HFF-Myc (cell line): ENCODE results near the gene OR8G1.

Source experiments
- DNase-seq: peaks from one replicate; pipeline ENCODE4 v3.0.0-alpha.2; 2011; ENCODE audit warnings: low read depth; ENCODE audit errors: extremely low read depth
- H3K4me3 ChIP-seq: replicated peaks from 2 replicates; pipeline ENCODE4 v1.5.1; 2011; ENCODE audit warnings: low read depth, mild to moderate bottlenecking, control low read depth, low read length
- CTCF ChIP-seq: IDR thresholded peaks from 2 replicates; pipeline ENCODE4 v1.5.1; 2012; ENCODE audit warnings: mild to moderate bottlenecking, low read depth, low read length, control low read depth; ENCODE audit errors: missing control alignments

Gene OR8G1

DNA sequence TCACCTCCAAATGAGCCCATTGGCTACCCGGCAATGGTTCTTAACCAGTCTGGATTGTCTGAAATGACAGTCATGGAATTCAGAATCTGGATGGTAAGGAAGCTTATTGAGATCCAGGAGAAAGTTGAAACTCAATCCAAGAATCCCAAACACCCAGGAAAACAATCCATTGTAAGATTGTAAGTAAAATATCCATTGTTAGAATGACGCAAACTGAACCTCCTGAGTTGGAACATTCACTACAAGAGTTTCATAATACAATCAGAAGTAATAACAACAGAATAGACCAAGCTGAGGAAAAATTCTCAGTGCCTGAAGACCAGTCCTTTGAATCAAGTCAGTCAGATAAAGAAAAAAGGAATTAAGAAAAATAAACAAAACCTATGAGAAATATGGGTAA lies 37.4 kb downstream of the OR8G1 start:
- no peak for DNase-seq
- no peak for TF ChIP-seq CTCF
- no peak overlapping the region for H3K4me3 ChIP-seq

GRCh38 chr11:124285610-124286344 lies 44.9 kb downstream of the OR8G1 start:
- no peak for DNase-seq
- no peak overlapping the region for H3K4me3 ChIP-seq
- TF ChIP-seq CTCF, result no peak

GRCh38 chr11:124294687-124295086 lies 53.8 kb downstream of the OR8G1 start:
- no peak for DNase-seq
- TF ChIP-seq CTCF, result no peak
- no peak overlapping the region for H3K4me3 ChIP-seq

- H3K4me3 ChIP-seq, result no peak overlapping the region
- no peak for DNase-seq
Observed at GRCh38 chr11:124296016-124296415, 55.1 kb downstream of the OR8G1 start.

DNA sequence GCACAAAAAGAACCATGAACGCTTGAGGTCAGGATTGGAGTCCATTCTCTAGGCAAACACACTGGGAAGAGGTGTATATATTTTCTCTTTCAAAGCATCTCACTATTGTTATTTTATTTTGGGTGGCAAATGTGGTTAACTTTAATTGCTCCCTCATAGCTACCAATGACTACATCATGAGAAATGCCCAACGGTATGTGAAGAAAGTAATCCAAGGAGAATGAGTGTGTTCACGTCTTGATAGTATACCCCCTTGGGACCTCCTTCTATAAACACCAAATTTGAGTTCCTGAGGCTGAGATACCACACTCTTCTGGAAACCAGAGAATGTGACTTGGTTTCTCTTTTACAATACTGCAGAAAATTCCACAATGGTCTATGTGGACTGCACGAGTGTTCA lies 57.0 kb downstream of the OR8G1 start:
- TF ChIP-seq CTCF, result no peak

More at GRCh38 chr11:124296016-124296415, 55.1 kb downstream of the OR8G1 start:
- no peak for TF ChIP-seq CTCF

GRCh38 chr11:124301548-124301947 lies 60.7 kb downstream of the OR8G1 start:
- H3K4me3 ChIP-seq, result no peak overlapping the region
- TF ChIP-seq CTCF, result no peak
- DNase-seq, result no peak

More for the DNA sequence above, 57.0 kb downstream of the OR8G1 start:
- DNase-seq, result no peak
- H3K4me3 ChIP-seq, result no peak overlapping the region
